HK-2 (cell line): Measurements from ENCODE around the gene WASHC1.
"Not testable (repeated sequence)": the region's sequence is repeated elsewhere in the genome, so short reads cannot be mapped to it uniquely, and the experiment has no call there.

ENCODE experiments used
- DNase-seq: peaks from one replicate; pipeline ENCODE4 v3.0.0-alpha.2; 2018; ENCODE audit not compliant: unreplicated experiment

WASHC1 gene

GRCh38 chr9:14129-14809 is 15.0 kb downstream of the WASHC1 start:
- DNase-seq, result not testable (repeated sequence)

- DNase-seq, result not testable (repeated sequence)
Observed at GRCh38 chr9:11206-11605, 18.1 kb downstream of the WASHC1 start.

- DNase-seq, result not testable (repeated sequence)
Observed at GRCh38 chr9:10653-11053, 18.6 kb downstream of the WASHC1 start.

- DNase-seq, result not testable (repeated sequence)
Observed at GRCh38 chr9:10207-10606, 19.0 kb downstream of the WASHC1 start.
